ENCODE data around the gene MPV17.

MPV17 gene

DNA sequence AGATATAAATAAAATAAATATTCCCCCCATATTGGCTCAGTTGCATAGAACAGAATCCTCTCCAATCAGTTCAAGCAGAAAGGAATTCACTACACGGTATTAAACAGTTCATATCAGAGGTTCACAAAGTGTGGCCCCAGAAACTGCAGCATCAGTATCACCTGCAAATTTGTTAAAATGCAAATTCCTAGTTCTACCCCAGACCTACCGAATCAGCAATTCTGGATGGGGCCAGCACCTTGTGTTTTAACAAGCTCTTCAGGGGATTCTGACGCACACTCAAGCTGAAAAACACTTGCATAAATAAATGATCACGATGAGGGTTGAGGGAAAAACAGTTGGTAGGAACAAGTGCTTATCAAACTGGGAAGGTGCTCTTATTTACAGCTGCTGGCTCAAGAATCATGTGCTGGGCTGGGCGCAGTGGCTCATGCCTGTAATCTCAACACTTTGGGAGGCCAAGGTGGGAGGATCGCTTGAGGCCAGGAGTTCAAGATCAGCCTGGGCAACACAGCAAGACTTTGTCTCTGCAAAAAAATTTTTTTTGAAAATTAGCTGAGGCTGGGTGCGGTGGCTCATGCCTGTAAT lies 27.3 kb upstream of the MPV17 start:
- TF ChIP-seq, protein P1, sequence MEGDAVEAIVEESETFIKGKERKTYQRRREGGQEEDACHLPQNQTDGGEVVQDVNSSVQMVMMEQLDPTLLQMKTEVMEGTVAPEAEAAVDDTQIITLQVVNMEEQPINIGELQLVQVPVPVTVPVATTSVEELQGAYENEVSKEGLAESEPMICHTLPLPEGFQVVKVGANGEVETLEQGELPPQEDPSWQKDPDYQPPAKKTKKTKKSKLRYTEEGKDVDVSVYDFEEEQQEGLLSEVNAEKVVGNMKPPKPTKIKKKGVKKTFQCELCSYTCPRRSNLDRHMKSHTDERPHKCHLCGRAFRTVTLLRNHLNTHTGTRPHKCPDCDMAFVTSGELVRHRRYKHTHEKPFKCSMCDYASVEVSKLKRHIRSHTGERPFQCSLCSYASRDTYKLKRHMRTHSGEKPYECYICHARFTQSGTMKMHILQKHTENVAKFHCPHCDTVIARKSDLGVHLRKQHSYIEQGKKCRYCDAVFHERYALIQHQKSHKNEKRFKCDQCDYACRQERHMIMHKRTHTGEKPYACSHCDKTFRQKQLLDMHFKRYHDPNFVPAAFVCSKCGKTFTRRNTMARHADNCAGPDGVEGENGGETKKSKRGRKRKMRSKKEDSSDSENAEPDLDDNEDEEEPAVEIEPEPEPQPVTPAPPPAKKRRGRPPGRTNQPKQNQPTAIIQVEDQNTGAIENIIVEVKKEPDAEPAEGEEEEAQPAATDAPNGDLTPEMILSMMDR (IDR thresholded peaks at IDR 0.05; ENCODE audit: insufficient read depth, missing control alignments), result no peak
- DNase-seq (ENCODE audit: insufficient read length, low spot score) (no peak), FAIRE-seq (no peak)

DNA sequence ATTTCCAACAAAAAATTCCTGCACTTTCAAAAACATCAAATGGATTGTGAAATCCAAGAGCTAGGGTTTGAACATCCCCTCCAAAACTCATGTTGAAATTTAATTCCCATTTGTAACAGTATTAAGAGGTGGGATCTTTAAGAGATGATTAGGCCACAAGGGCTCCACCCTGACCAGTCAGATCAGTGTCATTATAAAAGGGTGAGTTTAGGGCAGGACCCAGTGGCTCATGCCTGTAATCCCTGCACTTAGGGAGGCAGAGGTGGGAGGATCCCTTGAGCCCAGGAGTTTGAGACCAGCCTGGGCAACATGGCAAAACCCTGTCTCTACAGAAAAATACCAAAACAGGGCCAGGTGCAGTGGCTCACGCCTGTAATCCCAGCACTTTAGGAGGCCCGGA lies 24.7 kb upstream of the MPV17 start:
- TF ChIP-seq, protein P1 (IDR thresholded peaks at IDR 0.05; ENCODE audit: insufficient read depth, missing control alignments), result no peak
- no peak for FAIRE-seq
- DNase-seq (ENCODE audit: insufficient read length, low spot score), result no peak

DNA sequence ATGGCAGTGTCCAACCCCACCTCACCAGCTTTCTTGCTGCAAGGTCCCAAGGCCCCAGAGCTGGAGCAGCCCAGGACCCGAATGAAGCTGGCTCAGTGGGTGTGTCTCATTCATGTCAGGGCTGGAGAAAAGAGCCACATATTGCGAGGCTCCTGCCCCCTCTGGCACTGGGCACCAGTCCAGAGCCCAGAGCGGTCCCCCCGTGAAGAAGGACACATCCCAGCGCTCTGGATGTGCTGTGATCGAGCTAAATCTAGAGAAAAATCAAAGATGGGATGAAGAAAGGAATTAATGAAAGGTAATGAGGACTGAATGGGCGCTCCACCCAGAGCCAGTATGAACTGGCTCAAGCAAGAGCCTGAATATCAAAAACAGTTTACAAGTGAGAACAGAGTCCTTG lies 13.3 kb upstream of the MPV17 start:
- DNase-seq (ENCODE audit: insufficient read length, low spot score), result no peak
- no peak for FAIRE-seq
- TF ChIP-seq, protein P1 (IDR thresholded peaks at IDR 0.05; ENCODE audit: insufficient read depth, missing control alignments), result no peak

DNA sequence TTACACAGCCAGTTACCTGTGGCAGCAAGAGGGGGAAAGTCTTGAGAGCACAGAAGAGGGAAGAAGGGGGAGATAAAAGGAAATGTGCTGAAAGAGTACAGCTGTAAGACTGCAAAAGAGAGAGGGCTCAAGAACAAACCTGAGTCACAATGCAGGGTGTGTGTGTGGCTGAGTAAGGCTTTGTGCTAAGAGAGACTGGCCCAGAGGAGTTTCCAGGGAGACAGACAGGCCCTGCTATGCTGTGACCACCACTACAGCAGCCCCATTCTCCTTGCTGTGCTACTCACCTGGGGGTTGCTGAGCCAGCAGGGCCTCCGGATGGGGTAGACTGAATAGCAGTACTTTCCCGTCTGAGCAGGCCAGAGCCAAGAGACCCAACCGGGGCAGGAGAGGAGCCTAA lies 12.4 kb upstream of the MPV17 start:
- TF ChIP-seq, protein P1 (IDR thresholded peaks at IDR 0.05; ENCODE audit: insufficient read depth, missing control alignments), result no peak
- DNase-seq (ENCODE audit: insufficient read length, low spot score), result no peak
- FAIRE-seq, result no peak

DNA sequence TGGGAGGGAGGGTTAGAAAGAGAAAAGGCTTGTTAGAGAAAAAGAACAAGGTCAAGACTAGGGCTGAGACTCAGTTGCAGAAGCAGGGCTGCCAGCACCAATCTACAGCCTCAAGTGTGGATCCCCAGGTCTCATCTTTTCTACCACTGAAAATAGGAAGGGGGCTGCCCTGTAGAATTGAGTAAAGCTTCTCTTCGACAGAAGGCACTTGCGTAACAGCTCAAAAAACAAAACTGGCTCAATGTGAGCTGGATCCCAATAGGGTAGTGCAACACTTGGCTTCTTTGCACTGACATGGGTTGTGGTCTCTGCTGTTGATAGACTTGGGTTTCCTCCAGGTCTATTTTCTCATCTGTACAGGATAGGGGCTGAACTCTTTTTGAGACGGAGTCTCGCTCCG lies 1.8 kb upstream of the MPV17 start:
- TF ChIP-seq, protein P1 (IDR thresholded peaks at IDR 0.05; ENCODE audit: insufficient read depth, missing control alignments), result no peak
- DNase-seq (ENCODE audit: insufficient read length, low spot score) (no peak), FAIRE-seq (no peak)

DNA sequence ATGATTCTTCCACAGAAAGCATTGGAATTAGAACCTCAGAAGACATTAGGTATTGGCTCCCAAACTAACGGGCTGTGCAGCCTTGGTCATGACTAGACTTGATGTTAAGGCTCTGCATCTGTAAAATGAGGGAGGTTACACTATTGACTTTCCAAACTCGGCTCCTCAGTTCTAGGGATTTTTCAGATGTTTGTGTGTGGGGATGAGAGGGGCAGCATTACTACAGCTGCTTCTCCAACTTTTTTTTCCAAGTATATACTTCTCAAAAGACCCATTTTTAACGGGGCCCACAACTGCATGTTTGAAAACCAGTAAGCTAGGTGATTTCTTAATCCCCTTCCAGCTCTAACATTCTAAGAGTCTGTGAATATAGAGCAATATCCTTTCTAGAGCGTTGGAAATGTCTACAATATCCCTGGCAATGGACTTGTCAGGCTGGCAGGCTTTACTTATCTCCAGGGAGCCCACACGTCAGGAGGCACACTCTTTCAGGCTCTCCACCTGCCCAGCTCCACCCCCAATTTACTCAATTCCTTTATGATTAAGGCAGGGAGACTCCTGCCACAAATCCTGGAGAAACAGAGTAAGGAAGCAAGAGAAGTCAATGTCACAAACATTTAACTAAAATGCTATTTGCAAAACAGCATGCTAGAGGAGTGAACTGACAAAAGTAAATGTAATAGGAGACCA lies 844 bp upstream of the MPV17 start:
- TF ChIP-seq, protein P1 (IDR thresholded peaks at IDR 0.05; ENCODE audit: insufficient read depth, missing control alignments), result no peak
- no peak for DNase-seq (ENCODE audit: insufficient read length, low spot score)
- no peak for FAIRE-seq

DNA sequence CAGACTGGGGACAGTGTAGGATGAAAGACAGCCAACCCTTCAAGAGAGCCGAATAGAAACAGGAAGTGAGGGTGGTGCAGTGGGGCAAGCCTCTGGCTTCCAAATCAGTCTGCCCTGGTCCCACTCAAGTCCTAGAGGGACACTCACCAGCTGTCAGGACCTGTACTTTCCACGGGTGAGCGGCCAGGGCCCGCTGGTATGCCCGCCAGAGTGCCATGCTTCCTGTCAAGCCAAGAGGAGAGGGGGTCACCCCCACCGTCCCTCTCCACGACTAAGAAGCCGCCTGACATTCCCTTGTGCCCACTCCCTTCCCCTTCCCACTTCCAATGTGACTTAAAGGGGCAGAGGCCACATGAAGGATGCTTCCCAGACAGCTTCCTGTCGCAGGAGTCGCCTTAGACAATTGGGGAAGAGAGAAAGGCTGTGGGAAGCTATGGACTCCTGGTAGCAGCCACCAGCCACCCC lies 564 bp downstream of the MPV17 start:
- DNase-seq (ENCODE audit: insufficient read length, low spot score) (no peak), FAIRE-seq (no peak)
- TF ChIP-seq, protein P1 (IDR thresholded peaks at IDR 0.05; ENCODE audit: insufficient read depth, missing control alignments), result no peak
